HepG2 (cell line): ENCODE measurements around the gene NEDD4L. TPM values are rescaled to one million over a fixed set of nuclear protein-coding genes. Genes with fewer than 3 reads are reported as not detected.
A peak's percentile ranks its signal among the peaks of the same experiment; 100 is the strongest.

Experiments used
- ARID5B ChIP-seq: IDR thresholded peaks from 2 replicates; pipeline ENCODE4 v1.4.0; 2020; ENCODE audit warnings: mild to moderate bottlenecking, missing genetic modification reagents
- CEBPB ChIP-seq: IDR thresholded peaks from 2 replicates; pipeline ENCODE4 v1.6.1; 2011; ENCODE audit warnings: low read depth, low read length, improper control_type of control experiment, borderline replicate concordance
- GRHL1 ChIP-seq: sonication (generic); formaldehyde crosslinking; conservative IDR thresholded peaks from 2 replicates; pipeline ENCODE4 v1.8.0; 2022; ENCODE audit warnings: missing genetic modification reagents
- HNF1B ChIP-seq: sonication (generic); formaldehyde crosslinking; IDR thresholded peaks from 2 replicates; pipeline ENCODE4 v1.5.1; 2020; ENCODE audit warnings: mild to moderate bottlenecking, moderate library complexity, missing genetic modification reagents
- RELA ChIP-seq: sonication (generic); formaldehyde crosslinking; IDR thresholded peaks from 2 replicates; pipeline ENCODE4 v1.4.0; 2020; ENCODE audit warnings: missing genetic modification reagents
- SAP130 ChIP-seq: IDR thresholded peaks from 2 replicates; pipeline ENCODE4 v1.6.1; 2016; ENCODE audit warnings: low read depth
- TFE3 ChIP-seq: IDR thresholded peaks from 2 replicates; pipeline ENCODE4 v1.6.1; 2016
- ZBTB4 ChIP-seq: sonication (generic); formaldehyde crosslinking; IDR thresholded peaks from 2 replicates; pipeline ENCODE4 v1.4.0; 2020; ENCODE audit warnings: missing genetic modification reagents, mild to moderate bottlenecking, borderline replicate concordance
- ZNF343 ChIP-seq: sonication (generic); formaldehyde crosslinking; IDR thresholded peaks from 2 replicates; pipeline ENCODE4 v1.4.0; 2020; ENCODE audit warnings: mild to moderate bottlenecking, missing genetic modification reagents
- ZNF687 ChIP-seq: sonication (generic); formaldehyde crosslinking; IDR thresholded peaks from 2 replicates; pipeline ENCODE4 v1.5.1; 2020; ENCODE audit warnings: mild to moderate bottlenecking, missing genetic modification reagents, moderate library complexity
- polyA plus RNA-seq, 8 experiments: library from polyadenylated mRNA; depleted of rRNA in 3 of 8; stranded (reverse) in 7 of 8; unstranded in 1 of 8; fragments of >200 nt; fragmentation: Illumina TruSeq in 4 of 8; extraction: Trizol in 4 of 8; gene quantifications; 2 replicates each; pipeline versions ENCODE4 v1.2.1 to v1.2.3, GENCODE V29; 2011 to 2016; ENCODE audit warnings: low read depth in 4 of 8, missing spikeins in 1 of 8, mixed read lengths in 1 of 8; ENCODE audit not compliant: insufficient read depth in 1 of 8
- total RNA-seq, 5 experiments: library from RNA; depleted of rRNA; stranded (reverse); fragments of >200 nt; fragmentation: Illumina TruSeq; extraction: Trizol; gene quantifications; 2 replicates each; pipeline ENCODE4 v1.2.3, GENCODE V29; 2016; ENCODE audit warnings: low read depth in 1 of 5

The NEDD4L gene
- total and polyA plus RNA-seq, 2 of the 13 experiments (the other 11 are each of a cell fraction or from before 2014, with no cell fraction given) = 168 to 390 TPM

- TF ChIP-seq ARID5B (CRISPR knock-in tag) (peak; percentile 44; the same call in 1 of the 2 replicates), CEBPB (peak; percentile 63; the same call in 1 of the 2 replicates), RELA (CRISPR knock-in tag) (0 out of 2 replicates have a peak, but pooled peaks have one; percentile 63), SAP130 (CRISPR knock-in tag) (peak; percentile 48; the same call in 1 of the 2 replicates), ZNF687 (peak; percentile 97), TFE3 (CRISPR knock-in tag) (peak; percentile 40; the same call in 1 of the 2 replicates), GRHL1 (CRISPR knock-in tag) (no peak), HNF1B (CRISPR knock-in tag) (0 out of 2 replicates have a peak, but pooled peaks have one; percentile 40), ZBTB4 (CRISPR knock-in tag) (0 out of 2 replicates have a peak, but pooled peaks have one; percentile 21), ZNF343 (CRISPR knock-in tag) (0 out of 2 replicates have a peak, but pooled peaks have one; percentile 47)
Measured at GRCh38 chr18:58398648-58399398, 354.8 kb downstream of the NEDD4L start (continued).
